GM04503 (cell line): ENCODE measurements around the gene UMPS.
"Not testable (repeated sequence)": the region's sequence is repeated elsewhere in the genome, so short reads cannot be mapped to it uniquely, and the experiment has no call there.

Experiments used
- DNase-seq: peaks from one replicate; pipeline ENCODE4 v3.0.0-alpha.2; 2012; ENCODE audit warnings: low read depth

The UMPS gene

DNA sequence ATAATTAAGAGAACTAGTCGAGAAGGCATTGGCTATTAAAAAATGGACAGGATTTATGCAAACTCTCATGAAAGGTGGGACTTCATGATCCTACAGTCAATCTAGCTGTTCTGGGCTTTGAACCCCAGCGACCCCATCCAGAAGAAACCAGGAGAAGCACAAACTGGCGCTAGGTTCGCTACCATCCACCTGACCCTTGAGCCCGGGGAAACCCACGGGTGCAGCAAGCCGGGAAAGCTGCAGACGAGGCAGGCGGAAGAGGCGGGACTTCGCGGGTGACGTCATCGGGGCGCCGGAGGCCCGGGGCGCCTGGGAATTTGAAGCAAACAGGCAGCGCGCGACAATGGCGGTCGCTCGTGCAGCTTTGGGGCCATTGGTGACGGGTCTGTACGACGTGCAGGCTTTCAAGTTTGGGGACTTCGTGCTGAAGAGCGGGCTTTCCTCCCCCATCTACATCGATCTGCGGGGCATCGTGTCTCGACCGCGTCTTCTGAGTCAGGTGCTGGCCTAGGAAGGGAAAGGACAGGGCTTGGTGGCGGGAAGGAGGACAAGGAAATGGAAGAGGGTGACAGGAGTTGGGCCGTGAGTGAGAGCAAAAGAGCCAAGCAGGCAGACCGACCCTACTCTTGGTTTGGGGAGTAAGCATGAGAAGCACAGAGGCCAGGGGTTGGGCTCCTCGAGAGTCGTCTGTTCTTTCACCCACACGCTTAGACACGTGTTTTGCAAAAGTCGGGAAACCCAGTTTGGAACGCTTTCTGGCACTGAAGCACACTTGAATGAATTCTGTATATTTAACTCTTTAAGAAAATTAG, at the start of gene UMPS:
Gene UMPS, plus strand, starts transcription at position 324 of the 812 bp plus-strand sequence. Its CDS starts 20 bp downstream, at position 344.
- peak; percentile 34 for DNase-seq

DNA sequence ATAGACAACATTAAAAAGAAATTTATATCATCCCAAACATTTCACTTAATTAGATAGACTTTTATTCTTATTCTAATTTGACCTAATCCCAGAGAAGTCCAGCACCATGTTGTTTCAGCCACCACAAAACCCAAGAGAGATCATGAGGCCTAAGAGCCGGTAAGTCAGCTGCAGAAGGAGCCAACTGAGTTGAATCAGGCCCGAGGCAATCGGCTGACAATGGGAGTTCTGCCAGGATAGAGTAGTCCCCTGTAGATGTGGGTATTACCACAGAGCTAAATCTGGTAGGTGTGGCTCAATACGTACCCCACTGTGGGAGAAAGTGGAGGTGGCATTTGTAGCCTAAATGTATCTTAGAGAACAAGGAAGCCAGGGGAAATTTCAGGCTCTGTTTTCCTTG, 49.7 kb upstream of the UMPS start:
- DNase-seq, result no peak

DNA sequence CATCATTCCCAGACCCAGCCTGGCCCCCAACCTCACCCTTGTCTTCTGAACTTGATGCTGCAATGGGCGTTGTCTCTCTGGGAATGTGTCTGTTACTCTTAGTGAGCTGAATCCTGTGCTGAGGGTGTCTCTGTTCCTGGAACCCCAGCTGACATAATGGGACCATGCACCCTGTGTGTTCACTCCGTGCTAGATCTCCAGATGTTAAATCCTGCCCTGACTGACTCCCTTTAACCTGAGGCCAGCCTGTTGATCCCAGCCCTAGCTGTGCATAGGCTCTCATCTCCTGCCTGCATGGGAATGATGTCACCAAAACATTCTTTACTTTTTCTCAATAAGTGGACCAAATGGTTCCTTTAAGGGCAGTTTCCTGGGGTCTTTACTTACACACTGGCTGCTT, 48.0 kb upstream of the UMPS start:
- no peak for DNase-seq

DNA sequence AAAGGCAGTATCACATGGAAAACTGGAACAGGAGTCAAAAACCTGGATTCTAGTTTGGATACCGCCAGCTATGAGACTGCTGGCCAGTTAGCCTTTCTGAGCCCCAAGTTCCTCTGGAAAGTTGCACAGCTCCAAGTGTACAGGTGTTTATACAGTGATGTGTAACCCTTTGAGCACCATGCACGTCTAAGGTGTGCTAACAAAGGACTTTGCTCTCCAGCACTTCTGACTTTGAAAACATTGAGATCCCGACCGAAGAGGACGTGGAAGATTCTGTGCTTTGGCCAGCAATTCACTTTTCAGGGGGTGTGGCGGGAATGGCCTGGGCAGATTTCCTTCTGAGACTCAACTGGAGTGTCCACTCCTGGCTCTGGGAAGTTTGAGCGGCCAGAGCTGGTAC, 45.8 kb upstream of the UMPS start:
- DNase-seq, result no peak

DNA sequence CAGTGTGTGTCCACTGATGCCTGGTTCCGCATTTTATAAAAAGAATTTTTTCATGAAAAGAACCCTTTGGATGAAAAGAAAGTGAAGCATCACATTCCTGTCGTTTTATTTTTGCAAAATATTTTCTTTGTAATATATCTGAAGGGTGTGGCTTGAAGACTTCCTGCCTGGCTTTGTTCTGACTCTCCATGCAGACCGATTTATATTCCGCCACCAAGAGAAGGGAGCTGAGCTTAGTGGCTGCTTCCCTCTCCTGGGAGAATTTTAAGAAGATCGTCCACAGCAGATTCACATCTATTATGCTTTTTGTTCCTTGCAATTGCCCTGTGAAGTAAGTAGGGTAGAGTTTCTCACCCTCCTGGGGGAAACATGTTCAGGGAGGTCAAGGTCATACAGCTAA, 45.2 kb upstream of the UMPS start:
- DNase-seq, result no peak

DNA sequence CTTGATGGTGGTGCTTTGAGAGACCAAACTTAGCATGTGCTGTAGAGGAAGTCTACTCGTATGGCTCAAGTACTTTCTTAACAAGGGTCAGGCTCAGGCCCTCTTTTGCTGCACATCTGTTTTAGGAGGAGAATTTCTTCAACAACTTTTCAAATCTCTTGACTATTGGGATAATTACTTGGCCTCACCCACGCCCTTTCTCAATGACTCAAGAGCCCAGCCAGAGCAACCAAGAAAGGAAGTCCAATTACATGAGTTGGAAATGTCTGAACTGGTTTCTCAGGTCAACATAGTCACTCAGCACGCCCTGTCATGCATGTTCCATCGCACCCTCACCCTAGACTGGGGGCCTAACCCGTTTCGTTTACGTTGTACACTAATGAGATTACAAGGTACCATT, 44.8 kb upstream of the UMPS start:
- no peak for DNase-seq

DNA sequence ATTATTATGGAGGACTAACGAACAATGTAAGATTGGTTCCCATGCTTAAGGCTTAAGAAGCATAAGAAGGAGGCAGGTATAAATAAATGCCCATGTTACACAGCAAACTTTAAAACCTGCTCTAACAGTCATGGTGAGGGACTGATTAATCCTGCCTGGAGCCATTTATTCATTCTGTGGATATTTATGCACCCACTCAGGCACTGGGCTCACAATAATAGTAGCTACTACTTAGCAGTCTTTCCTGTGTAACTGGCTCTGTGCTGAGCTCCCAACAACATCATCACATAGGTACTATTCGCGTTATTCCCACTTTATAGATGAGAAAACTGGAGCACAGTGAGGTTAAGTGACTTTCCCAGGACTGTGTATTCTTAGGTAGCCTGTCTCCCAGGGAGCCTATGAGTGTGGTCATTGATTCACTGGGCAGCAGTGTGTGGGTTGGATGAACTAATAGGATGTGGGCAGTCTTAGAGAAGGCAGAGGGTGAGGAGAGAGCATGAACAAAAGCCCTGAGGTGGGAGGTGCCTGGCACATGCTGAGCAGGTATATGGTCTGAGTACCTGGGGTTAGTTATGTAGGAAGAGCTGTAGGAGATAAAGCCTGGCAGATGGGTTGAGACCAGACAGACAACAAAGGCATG, 44.1 kb upstream of the UMPS start:
- no peak for DNase-seq

DNA sequence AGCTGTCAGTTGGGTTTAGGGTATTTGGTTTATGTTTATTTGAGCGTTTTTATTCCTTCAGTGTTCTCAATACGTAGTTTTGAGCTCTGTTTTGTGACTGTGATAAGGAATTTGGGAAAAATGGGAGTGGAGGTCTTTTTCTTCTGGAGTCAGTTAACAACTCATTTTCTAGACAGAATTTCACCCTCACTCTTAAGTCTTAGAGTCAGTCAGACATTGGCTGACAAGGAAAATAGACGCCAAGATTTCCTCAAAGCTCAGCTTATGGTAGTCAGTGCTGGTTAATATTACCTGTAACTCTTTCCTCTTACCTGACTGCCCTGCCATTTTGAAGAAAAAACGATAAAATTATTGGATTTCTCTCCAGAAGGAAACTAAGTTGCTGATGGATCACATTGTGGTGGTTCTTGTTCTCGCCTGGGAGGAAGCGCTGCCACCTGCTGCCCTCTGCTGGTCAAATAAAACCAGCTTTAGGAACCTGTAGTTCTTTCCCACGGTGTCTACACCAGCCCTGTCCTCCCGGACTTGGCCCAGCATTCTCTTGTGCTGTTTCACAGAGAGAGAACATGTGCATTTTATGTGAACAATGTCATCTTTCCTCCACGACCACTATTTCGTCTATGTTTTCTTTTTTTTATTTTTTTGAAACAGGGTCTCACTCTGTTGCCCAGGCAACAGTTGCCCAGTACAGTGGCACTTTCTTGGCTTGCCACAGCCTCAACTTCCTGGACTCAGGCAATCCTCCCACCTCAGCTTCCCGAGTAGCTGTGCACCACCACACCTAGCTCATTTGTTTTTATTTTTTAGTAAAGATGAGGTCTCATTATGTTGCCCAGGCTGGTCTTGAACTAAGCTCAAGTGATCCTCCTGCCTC, 41.4 kb upstream of the UMPS start:
- DNase-seq, result no peak

DNA sequence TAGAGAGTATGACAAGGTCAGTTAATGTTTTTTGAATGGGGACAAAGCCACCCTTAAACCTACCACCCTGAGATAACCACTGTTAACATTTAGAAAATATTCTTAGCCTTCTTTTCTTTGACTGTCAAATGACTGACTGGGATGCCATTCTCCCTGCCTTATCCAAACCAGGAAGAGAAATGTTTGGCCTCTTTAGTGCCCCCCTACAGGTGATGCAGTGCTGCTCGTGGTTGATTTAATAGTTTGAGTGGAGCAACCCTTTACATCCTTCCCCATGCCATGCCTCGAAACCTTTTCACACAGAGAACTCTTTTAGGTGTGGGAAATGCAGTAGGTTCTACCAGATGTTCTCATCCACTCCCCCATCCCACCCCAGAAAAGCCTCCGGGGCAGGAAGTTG, 38.7 kb upstream of the UMPS start:
- no peak for DNase-seq

DNA sequence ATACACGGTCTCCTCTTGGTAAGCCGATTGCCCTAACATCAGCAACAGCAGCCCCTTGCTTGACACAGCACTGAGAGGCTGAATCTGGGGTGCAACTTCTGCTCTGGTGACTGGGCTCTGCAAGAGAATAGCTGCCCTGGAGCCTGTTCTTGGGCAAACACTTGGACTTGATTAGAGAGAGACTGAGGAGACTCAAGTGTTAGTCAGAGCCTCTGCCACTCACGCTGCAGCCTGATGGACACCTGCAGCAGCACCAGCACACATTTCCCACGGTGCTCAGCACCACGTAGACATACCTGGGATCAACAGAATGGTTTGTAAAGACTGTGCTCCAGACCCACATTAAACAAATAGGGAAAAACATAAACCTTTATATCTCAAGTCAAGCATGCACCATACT, 35.8 kb upstream of the UMPS start:
- no peak for DNase-seq

DNA sequence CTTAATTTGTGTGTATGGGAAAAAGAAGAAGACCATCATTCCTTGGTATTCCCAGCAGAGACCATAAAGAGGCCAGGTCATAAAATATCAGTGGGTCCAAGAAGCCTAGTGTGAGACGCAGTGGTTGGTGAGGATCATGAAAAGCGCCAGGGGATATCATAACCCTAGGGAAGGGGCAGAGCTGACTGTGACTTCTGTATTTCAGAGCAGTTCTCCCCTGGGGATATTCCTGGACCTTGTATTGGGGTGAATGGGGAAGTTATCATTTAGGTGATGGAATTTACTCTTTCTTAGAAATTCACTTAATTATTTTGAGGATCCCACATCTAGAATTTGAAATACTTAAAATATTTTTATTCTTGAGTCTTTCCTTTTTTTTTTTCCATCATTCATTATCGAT, 34.9 kb upstream of the UMPS start:
- DNase-seq, result no peak

DNA sequence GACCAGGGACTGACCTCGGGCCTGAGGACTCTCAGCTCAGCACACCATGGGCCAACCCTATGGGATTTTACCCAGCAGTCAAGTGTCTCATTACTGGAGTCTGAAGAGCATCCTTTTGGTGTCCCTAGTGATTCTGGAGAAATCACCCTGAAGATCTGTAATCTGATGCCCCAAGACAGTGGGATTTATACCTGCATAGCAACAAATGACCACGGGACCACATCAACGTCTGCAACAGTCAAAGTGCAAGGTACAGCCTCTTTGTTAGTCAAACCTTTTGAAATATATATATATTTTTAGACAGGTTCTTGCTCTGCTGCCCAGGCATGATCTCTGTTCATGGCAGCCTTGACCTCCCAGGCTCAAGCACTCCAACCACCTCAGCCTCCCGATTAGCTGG, 34.2 kb upstream of the UMPS start:
- DNase-seq, result no peak

DNA sequence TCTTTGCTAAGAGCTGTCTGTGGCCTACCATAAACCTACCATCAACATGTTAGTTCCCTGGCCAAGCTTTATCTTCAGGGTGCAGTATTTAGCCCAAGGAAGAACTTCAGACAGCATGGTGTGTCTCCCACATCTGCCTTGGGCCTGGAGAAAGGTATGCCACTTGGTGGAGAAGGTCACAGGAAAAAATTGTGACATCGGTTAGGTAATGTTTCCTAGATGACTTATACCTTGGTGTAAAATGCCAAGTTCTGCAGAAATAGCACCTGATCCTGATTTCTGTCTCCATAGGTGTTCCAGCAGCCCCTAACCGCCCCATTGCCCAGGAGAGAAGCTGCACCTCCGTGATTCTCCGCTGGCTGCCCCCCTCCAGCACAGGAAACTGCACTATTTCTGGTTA, 33.0 kb upstream of the UMPS start:
- no peak for DNase-seq

DNA sequence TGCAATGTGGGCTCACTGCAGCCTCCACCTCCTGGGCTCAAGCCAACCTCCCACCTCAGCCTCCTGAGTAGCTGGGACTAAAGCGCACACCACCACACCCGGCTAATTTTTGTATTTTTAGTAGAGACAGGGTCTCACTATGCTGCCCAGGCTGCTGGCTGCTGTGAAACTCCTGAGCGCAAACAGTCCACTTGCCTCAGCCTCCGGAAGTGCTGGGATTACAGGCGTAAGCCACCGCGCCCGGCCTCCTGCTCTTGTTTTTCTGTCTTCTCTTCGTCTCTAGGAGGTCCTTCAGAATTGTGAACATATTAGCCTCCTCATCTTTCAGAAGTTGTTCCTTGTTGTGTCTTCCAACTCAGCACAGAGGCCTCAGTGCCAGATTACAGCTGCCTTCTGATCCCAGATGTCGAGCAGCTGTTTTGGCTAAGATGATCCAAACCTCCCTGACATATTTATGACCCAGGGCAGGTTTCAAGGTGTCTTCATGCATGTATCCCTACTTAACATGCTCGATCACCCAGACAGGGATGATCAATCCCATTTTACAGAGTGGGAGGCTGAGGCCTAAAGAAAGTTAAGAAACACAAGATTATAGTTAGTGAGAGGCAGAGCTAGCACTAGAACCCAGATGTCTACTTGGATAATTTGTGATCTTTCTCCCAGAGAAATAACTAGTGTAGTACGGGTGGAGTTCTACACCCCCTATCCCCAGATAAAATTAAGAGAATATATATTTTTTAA, 32.1 kb upstream of the UMPS start:
- no peak for DNase-seq

DNA sequence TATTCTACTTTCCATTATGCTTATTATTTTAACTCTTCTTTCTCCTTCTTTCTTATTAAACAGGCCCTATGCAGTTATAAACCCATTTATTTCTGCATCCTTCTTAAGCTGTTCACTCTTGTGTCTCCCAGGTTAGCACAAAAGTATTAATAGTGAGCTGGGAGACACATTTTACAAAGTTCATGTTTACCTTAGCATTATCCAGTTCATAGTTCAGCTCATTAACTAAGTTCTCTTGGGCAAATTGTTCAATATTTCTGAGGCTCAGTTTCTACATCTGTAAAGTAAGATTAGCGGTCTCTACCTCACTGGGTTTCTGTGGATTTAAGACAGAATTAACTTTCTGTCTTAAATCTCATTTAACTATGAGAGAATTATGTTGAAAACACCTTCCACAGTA, 31.2 kb upstream of the UMPS start:
- no peak for DNase-seq

DNA sequence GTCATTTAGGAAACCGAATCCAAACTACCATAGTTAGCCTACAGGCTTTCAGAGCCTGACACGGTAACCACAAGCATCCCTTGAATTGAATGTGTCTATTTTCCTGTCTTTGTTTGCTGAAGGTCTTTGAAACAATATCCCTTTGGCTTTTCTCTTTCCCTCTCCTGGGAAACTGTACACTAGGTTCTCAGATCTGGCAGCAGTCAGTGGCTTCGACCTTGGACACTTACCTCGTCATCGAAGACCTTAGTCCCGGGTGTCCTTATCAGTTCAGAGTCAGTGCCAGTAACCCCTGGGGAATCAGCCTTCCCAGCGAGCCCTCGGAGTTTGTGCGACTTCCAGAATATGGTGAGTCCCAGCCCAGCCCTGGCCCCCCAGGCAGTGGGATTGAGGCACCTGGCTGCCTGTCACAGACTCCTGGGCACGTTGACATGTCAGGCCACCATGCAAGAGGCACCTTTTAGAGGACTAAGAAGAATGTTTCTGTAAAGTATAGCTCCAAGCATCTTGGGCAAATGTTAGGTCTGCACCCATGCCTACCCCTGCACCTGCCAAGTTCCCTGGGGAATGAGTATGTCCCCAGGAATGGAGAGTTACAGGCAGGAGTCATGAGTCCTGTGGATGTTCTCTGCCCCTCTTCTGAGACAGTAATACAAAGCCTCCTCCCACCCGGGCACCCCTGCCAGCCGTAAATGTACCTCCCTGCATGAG, 30.4 kb upstream of the UMPS start:
- no peak for DNase-seq

DNA sequence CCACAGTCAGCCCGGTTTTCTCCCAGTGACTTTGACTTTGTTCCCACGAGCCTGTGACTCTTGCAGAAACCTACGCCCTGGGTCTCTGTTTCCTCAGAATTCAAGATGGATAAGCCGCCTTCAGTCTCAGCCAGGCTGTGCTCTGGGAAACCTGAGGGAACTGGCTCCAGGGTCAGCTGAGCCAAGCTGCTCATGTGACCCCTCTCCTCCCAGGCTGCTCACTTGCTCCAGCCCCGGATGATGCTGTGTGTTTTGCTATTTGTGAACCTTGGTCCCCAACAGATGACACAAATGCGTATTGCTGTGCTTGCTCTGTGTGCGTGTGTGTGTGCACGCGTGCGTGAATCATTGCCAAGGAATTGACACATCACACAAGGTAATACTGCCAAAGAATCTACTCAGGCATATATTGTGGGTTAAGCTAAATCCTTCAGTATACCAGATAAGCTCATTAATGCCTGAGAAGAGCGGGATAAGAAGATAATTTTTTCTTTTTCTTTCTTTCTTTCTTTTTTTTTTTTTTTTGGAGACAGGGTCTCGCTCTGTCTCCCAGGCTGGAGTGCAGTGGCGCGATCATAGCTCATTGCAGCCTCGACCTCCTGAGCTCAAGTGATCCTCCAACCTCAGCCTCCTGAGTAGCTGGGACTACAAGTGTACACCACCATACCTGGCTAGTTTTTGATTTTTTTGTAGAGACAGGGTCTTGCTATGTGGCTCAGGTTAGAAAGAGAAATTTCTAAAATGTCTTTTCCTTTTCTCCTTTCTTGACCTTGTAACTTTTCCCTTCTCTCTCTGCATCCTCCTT, 29.2 kb upstream of the UMPS start:
- no peak for DNase-seq

DNA sequence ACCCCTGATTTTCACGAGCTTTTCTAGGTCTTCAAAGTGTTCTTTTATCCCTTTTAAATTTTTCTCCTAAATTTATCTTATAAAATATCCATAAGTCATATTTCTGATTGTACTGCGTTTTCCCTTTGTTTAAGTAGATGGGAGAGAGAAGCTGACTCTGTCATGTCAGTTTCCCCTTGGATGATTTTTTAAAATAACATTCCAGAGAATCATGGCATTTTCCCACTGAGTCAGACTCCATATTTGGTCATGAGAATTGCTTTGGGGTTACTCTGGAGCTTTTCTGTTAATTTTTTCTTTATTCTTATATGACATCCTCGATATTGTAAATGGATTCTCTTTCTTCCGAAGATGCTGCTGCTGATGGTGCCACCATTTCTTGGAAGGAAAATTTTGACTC, 28.6 kb upstream of the UMPS start:
- DNase-seq, result peak; percentile 42

DNA sequence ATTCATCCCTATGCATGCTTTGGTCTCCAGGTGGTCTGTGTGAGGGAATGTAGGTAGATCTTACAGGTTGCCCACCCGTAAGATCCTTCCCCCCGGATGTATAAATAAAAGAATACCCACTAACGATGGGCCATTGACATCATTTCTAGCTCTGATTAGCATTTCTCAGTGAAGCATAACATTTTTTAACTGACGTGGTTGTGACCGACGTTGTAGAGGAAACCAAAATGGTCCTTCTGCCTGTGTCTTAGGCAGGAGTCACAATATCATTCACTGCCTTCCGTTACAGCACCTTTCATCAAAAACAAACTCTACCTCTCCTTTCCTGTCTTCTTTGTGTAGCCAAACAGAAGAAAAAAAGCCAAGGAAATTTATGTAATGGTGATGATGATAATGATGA, 27.3 kb upstream of the UMPS start:
- DNase-seq, result no peak

DNA sequence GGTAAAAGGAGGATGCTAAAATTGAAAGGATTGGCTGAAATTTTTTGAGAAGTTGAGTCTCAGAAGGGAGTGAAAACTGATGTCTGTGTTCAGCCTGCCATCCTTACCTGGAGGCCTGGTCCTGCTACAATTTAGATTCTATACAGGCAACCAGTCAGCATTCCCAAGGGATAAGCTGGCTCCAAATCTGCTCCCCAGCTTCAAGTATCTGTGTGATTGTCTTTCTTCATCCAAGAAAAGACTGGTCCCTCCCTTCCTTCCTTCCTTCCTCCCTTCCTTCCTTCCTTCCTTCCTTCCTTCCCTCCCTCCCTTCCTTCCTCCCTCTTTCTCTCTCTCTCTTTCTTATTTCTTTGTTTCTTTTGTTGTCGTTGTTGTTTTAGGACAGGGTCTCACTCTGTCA, 24.7 kb upstream of the UMPS start:
- no peak for DNase-seq

DNA sequence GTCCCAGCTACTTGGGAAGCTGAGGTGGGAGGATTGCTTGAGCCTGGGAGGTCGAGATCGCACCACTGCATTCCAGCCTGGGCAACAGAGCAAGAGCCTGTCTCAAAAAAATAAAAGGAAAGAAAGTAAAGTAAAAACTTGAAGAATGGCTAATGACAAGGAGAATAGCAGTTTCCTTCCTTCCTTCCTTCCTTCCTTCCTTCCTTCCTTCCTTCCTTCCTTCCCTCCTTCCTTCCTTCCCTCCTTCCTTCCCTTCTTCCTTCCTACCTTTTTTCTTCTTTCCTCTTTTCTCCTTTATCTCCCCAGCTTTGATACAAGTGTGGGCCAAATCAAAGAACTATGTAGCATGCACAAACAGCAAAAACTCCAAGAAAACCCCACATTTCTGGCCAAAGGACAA, 23.0 kb upstream of the UMPS start:
- not testable (repeated sequence) for DNase-seq
